Measurements from ENCODE around the gene KIFBP. TPM values are rescaled to one million over a fixed set of nuclear protein-coding genes. Genes with fewer than 3 reads are reported as not detected.

KIFBP gene
- total RNA-seq, 1 experiment from 2014 or later, result 44.7 TPM

GRCh38 chr10:69049566-69049961 lies 61.0 kb downstream of the KIFBP start:
- Histone ChIP-seq H2BK20ac (ENCODE audit: low read depth, low read length, poor library complexity, severe bottlenecking) (no peak overlapping the region), H3K9me3 (ENCODE audit: control insufficient read depth, low read depth, low read length) (no peaks in the 10 kb centered on the region), H3K27ac (ENCODE audit: insufficient read length, low read depth, low read length) (no peak overlapping the region), H4K91ac (ENCODE audit: insufficient read length, low read depth, low read length) (no peak overlapping the region), H3K4ac (ENCODE audit: low read depth, low read length) (no peak overlapping the region), H3T11ph (ENCODE audit: low read length) (no peak overlapping the region), H3K23ac (ENCODE audit: insufficient read length, low read depth, low read length) (no peak overlapping the region), H2BK5ac (ENCODE audit: insufficient read length, low read length) (no peak overlapping the region), H3K18ac (ENCODE audit: insufficient read length, low read depth, low read length) (no peak overlapping the region), H2AK5ac (ENCODE audit: insufficient read length, low read length) (no peak overlapping the region), H2BK12ac (ENCODE audit: insufficient read length, low read depth, low read length) (no peak overlapping the region), H3K23me2 (ENCODE audit: insufficient read length, low read depth, low read length, poor library complexity, severe bottlenecking) (no peaks in the 10 kb centered on the region), H3K4me2 (ENCODE audit: insufficient read depth, insufficient read length, low read length) (no peak overlapping the region), H3K9ac (ENCODE audit: extremely low read depth, insufficient read length, low read length) (no peak overlapping the region), H3K14ac (ENCODE audit: insufficient read depth, low read length) (no peak overlapping the region), H2BK15ac (ENCODE audit: low read depth, low read length) (no peak overlapping the region), H3K79me2 (ENCODE audit: insufficient read depth, low read length) (no peaks in the 10 kb centered on the region), H3K56ac (ENCODE audit: insufficient read length, low read depth, low read length) (no peak overlapping the region), H4K20me1 (ENCODE audit: control insufficient read depth, insufficient read depth, insufficient read length) (no peaks in the 10 kb centered on the region), H3K79me1 (ENCODE audit: insufficient read depth, low read depth, low read length, poor library complexity, severe bottlenecking) (no peaks in the 10 kb centered on the region), H3K27me3 (ENCODE audit: insufficient read depth, low read length) (no peaks in the 10 kb centered on the region), H3K4me1 (ENCODE audit: insufficient read depth, low read length) (no peaks in the 10 kb centered on the region), H2BK120ac (ENCODE audit: low read depth, low read length, poor library complexity, severe bottlenecking) (no peak overlapping the region), H4K8ac (replicated peaks; ENCODE audit: insufficient read length, low read depth, low read length) (no peak overlapping the region), H2AFZ (ENCODE audit: low read length) (no peak overlapping the region), H4K5ac (ENCODE audit: insufficient read length, low read depth, low read length) (no peak overlapping the region)
- peaks cover 16 to 21% of the 10 kb centered on the region in 2 experiments for H3K4me1 Mint-ChIP-seq
- DNase-seq, result no peak
- H3K9me3 Mint-ChIP-seq, result no peaks in the 10 kb centered on the region; a peak in 1 of 5 replicates
- no CpG with 5 or more reads among the region's 6 CpGs for WGBS (ENCODE audit: extremely low coverage, insufficient read length, low lambda C conversion rate)
- peak overlapping the region in 2 of 3 experiments; percentile 61 to 63; a peak in 4 of 7 replicates for H3K27ac Mint-ChIP-seq
- no peaks in the 10 kb centered on the region for H3K36me3 Mint-ChIP-seq (ENCODE audit: insufficient read depth in 1 of 3, low read depth in 3 of 3)
- no peaks in the 10 kb centered on the region; the same call in 1 of the 2 replicates for H3K27me3 Mint-ChIP-seq (ENCODE audit: low read depth)
- TF ChIP-seq CTCF (conservative IDR thresholded peaks at IDR 0.05), result no peak
- no peak overlapping the region for H3K4me3 Mint-ChIP-seq
